ENCODE data around the gene COMTD1.
A peak's percentile ranks its signal among the peaks of the same experiment; 100 is the strongest.

Gene COMTD1

GRCh38 chr10:75245354-75246250 lies 9.8 kb upstream of the COMTD1 start:
- DNase-seq, result no peak

DNA sequence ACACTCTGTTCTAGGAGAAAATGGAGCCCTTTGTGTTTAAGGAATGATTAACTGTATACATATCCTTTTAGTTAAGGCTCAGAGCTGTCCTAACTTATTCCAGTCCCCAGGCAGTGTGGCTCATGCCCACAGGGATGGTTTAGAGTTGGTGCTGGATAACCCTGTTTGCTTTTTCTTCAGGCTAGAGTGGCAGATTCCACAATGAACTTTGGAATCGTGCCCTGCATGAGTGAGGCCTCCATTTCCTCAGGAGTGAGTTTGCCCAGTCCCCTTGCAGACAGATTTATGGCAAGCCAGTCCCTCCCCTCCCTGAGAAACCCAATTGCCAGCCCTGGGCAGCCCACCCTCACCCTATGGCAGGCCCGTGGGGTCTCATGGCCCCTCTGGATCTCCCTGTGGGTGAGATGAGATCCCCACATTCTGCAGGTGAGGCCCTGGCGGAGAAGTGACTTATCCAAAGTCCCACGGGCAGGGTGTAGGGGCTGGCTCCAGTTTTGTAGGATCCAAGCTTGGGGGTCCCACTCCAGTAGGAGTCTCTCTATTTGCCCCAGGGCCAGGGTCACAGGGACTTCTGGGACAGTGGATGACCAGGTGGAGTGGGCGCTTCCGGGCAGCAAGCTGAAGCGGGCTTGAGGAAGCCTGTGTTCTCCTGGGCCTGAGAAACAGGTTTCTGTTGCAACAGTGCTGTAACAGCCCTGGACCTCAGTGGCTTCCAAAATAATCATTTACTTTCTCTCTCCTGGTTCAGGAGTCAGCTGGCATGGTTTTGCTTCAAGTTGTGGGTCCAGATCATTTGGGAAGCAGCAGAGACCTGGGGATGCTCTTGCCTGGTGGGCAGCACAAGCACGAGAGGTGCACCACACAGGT lies 9.0 kb upstream of the COMTD1 start:
- no peak for DNase-seq

- no peak for DNase-seq
Measured at GRCh38 chr10:75243426-75243825, 7.7 kb upstream of the COMTD1 start.

GRCh38 chr10:75240329-75241076 lies 4.7 kb upstream of the COMTD1 start:
- DNase-seq, result no peak

DNA sequence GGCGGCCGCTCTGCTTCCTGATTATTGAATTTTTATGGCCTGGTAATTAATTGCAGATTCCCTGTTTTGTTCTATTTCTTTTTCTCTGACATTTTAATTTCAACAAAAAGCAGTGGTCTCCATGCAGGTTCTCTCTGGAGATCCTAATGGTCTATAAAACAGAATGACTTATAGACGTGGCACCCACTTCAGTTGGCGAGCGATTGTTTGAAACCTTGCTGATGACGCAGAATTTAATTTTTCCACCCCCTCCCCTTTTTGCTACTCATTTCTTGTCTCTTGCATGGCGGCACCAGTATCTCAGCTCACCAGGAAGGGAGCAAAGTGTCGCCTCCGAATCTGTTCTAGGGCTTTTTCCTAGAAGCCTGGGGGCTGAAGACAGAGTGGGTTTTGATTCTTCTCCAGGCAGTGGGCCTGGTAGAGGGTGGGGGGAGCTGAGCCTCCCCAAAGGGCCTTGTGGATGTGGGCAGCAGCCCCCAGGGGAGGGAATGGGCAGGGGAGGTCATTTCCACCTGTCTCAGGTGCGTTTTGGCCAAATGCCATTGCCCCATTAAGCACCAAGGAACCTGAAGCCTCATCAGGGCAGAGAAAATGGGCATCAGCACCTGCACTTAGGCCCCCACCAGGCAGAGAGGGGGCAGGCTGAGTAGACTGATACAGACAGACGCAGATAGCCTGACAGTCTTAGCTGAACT lies 3.5 kb upstream of the COMTD1 start:
- no peak for DNase-seq

GRCh38 chr10:75238182-75239095 lies 2.7 kb upstream of the COMTD1 start:
- DNase-seq, result no peak

- no peak for DNase-seq
Measured at GRCh38 chr10:75236178-75236825, 545 bp upstream of the COMTD1 start.

- DNase-seq, result peak; percentile 72
Measured at GRCh38 chr10:75234683-75235374, 928 bp downstream of the COMTD1 start.

- peak; percentile 83 for DNase-seq
Measured at GRCh38 chr10:75234017-75234682, 1.6 kb downstream of the COMTD1 start.

- DNase-seq, result no peak
Measured at GRCh38 chr10:75233444-75234016, 2.2 kb downstream of the COMTD1 start.

GRCh38 chr10:75231672-75232581 lies 3.8 kb downstream of the COMTD1 start:
- no peak for DNase-seq

GRCh38 chr10:75230600-75231038 lies 5.1 kb downstream of the COMTD1 start:
- peak; percentile 94 for DNase-seq

DNA sequence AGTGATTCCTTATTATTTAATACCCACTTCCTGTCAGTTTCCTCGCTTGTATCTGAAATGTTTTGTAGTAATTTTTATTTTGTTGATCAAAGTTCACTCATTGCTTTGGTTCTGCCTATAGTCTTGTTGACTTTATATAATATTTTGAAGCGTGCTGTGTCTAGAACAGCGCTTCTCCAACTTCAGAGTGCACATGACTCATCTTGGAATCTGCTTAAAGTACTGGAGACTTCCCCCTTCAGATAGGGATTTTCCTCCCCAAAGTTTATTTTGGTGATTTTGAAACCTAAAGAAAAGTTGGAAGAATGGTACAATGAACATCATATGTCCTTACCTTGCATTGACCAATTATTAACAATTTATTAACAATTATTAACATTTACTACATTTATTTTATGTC lies 5.8 kb downstream of the COMTD1 start:
- DNase-seq, result no peak

DNA sequence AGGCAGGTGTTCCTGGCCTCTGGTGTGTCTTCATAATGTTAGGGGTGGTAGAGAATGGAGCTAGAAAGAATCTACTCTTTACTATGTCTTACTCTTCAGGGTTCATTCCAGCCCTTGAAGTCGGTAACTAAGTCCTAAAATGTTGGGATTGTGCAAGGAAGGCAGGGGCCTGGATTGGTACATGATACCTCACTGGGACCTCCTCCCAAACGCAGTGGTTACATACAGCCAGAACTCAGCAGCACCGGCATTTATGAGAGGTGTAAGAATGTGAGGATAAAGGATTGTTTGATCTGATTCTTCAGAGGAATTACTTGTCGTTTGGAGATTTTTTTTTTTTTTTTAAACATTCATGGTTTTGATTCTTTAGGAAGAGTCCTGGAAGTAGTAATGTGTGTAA lies 6.9 kb downstream of the COMTD1 start:
- no peak for DNase-seq

- no peak for DNase-seq
Measured at GRCh38 chr10:75228278-75228677, 7.5 kb downstream of the COMTD1 start.

DNA sequence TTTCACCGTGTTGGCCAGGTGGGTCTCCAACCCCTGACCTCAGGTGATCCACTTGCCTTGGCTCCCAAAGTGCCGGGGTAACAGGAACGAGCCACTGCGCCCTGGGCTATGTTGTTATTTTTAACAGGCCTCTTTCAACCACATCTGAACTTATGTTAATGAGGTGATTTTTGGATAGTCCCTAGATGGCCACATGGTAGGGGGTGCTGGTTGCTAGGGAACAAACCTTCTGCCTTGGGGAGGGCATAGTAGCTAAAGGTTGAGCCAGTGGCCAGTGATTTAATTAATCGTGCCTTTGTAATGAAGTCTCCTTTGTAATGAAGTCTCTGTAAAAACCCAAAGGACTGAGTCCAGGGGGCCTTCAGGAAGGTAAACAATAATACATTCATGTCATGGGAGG lies 9.1 kb downstream of the COMTD1 start:
- DNase-seq, result no peak

GRCh38 chr10:75226095-75226494 lies 9.7 kb downstream of the COMTD1 start:
- DNase-seq, result no peak

GRCh38 chr10:75223507-75223906 lies 12.2 kb downstream of the COMTD1 start:
- no peak for DNase-seq
